HuH-7.5 (cell line): ENCODE data around the gene CTSW.
A peak's percentile ranks its signal among the peaks of the same experiment; 100 is the strongest.

Experiments used
- DNase-seq: peaks from one replicate; pipeline ENCODE4 v3.0.0; 2011; ENCODE audit warnings: low spot score

The CTSW gene

DNA sequence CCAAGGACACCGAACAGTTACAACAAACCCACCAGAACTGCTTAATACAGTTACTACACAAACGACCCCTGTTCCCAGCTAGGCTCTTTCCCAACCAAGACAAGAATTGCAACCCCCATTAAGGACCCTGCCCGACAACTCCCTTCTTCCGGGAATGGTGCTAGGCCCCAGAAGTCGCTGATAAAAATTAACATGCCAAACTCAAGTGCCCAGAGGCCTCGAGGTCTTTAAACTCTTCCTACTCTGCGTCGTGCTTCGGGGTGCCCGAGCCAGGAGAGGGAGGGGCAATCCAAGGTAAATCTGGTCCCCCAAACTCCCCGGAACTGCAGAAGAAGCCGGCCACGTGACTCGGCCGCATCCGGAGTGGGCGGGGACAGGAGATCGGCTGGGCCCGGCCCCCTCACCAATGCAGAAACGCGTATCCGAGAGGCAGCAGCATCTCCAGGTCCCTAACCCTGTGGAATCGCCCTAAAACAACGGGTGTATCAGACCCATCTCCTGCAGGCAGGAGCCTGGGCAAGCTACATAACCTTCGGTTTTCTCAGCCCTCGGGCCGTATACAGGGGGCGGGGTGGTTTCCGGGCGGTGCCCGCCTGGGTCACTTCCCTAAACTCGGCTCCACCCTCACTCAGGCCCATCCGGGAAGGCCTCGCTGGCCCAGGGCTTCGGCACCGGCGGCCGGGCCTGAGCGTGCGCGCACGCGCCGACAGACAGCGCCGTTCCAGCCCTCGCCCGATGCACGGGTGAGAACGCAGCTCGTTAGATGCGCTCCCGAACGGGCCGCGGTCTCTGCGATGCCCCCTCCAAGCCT lies 22.7 kb upstream of the CTSW start:
- no peak for DNase-seq

DNA sequence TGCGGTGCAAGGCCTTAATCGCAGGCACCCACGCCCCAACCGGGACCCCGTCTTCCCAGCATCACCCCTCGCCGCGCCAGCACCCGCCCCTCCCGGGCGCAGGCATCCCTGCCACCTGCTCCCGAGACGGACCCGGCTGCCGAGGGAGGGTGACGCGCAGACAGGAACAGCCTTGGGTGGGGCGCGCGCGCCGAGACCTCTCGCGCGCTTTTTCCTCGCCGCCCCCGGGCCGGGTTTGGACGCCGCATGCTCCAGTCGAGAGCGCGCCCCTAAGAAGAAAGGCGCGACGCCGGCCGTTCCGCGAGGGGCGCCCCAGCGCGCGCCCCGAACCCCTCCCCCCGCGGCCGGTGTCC lies 22.2 kb upstream of the CTSW start:
- DNase-seq, result no peak

DNA sequence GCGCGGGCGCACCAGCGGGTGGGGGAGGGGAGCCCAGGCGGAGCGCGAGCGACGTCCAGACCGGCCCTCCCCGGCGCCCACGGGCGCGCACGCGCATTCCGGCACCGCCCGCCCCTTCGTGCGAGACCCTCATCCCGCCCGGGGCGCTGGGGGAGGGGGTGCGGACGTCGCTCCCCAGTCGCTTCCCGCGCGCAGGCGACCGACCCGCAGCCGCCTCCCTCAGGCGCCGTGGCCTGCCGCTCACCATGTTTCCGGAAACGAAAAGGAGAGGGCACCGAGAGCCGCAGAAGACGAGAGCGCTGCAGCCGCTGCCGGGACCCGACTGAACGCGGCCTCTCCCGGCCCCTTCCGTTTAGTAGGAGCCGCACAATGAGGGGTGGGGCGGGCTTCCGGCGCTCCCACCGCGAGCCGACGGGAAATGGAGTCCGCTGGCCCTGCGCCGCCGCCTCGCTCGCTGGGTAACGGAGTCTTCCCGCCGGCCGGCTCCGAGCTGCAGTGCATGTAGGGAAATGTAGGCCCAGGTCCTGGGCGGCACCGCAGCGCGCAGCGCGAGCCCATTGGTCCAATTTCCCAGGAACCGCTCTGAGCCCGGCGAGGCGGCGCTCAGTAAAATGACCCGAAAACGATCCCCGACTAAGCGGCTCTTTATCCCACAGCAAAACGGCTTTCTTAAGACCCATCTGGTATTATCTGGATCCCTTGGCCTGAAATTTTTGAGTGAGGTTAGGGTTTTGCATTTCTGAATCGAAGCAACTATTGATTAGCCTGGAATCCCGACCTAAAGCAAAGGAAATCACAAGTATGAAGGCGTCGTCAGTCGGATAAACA lies 21.6 kb upstream of the CTSW start, which contains the start of gene CFL1:
Gene CFL1, minus strand, starts transcription at position 328 of the 828 bp plus-strand sequence. Its CDS starts 81 bp downstream, at position 247.
- DNase-seq, result peak; percentile 89

DNA sequence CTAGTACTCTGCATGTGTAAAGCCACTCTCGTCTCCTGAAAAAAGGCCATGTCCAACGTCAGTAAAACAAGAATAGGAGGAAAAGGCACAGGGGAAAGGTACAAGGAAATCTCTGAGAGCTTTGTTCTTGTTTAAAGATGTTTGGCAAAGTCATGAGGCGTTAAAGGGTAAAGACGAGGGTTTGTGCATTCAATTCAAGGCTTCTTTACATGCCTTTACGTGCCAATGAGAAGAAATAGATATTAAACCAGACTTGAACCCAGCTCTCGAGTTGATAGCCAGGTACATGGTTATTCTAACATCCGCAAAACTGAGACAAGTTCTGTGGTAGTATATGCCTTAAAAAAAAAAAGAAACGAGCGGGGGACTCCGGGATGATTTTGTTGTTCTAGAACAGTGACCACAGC lies 21.0 kb upstream of the CTSW start:
- no peak for DNase-seq

DNA sequence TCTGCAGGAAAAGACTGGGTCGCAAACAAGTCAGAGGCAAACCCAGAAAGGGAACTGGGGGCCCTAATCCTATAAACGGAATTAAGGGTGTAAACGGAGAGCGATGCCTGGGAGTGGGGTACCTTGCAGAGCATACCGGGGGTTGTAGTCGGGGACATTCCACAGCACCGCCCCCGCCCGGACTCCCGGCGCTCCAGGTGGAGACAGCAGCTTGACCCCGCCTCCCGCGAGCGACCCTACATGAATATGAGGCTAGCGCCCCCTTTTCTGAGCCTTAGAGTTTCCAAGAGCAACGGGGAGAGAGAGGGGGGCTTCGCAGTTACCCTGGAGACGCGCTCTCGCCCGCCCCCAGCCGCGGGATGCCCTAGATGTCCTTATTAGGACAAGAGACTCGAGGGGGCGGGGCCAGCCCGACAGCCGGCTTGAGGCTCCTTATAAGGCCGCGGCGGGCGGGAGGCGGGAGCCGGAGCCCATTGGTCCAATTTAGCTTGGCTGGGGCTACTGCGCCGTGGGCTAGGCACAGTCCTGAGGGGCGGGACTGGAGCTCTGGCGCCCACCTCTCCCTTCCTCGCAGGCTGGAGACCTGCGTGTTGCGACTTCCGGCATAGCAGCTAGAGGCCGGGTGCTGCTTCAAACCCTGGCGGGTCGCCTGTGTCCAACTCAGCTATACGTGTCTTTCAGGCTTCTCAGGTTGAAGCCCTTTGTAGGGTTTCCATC lies 20.4 kb upstream of the CTSW start:
- DNase-seq, result peak; percentile 95

DNA sequence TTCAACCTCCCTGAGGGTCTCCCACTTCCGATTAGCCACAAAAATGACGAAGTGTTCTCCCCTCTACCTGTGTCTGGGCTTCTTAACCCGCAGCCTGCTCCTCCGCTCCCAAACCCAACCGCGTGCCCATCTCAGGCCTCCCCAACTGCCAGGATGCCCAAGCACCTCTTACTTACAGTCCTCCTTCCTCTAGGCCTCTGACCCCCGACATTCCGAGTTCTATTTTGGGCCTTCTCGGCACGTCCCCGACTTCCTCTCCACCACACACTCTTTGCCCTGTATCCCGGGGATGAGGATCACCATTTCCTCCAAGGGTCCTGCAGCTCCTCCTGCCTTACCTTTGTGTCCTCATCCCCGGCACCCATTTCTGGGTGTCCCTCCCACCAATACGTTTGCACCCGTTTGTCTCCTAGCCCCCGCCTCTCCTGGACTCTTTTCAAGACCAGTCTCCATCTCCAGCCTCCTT lies 19.8 kb upstream of the CTSW start:
- no peak for DNase-seq

DNA sequence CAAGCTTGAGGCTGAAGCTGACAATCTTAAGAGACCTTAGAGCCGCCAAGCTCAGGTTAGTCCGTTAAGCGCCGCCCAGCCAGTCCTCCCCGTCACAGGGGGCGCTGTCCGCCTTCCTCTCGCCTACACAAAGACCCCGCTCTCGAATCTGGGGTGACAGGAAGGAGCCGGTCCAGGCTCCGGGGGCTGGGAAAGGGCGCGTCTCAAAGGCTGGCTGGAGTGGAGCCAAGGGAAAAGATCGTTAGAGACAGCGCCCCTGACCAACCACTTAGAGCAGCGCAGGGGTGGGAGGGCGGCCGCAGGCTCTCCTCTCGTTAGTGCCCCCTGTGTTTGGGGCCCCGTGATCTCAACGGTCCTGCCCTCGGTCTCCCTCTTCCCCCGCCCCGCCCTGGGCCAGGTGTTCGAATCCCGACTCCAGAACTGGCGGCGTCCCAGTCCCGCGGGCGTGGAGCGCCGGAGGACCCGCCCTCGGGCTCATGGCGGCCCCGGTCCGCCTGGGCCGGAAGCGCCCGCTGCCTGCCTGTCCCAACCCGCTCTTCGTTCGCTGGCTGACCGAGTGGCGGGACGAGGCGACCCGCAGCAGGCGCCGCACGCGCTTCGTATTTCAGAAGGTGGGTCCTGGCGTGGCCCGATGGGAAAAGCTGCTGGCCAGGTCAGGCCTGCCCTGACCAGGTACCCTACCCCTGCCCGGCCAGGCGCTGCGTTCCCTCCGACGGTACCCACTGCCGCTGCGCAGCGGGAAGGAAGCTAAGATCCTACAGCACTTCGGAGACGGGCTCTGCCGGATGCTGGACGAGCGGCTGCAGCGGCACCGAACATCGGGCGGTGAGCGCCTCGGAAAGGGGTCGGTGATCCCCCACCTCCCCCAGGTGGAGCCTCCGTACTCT lies 19.1 kb upstream of the CTSW start, which contains the start of gene MUS81:
Gene MUS81, plus strand, starts transcription at position 156 of the 887 bp plus-strand sequence. Its CDS starts 321 bp downstream, at position 477.
- DNase-seq, result peak; percentile 94

DNA sequence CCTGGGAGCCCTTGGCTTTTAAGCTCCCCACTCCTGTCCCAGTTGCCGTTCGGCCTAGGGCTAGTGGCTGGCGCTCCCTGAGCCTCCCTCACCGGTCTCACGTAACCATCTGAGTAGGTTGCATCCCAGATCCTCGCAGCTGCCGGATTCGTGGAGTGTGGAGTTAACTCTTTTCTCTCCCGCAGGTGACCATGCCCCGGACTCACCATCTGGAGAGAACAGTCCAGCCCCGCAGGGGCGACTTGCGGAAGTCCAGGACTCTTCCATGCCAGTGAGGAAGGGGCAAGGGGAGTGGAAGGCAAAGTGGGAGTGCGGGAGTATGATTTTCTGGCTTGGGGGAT lies 18.5 kb upstream of the CTSW start:
- no peak for DNase-seq

DNA sequence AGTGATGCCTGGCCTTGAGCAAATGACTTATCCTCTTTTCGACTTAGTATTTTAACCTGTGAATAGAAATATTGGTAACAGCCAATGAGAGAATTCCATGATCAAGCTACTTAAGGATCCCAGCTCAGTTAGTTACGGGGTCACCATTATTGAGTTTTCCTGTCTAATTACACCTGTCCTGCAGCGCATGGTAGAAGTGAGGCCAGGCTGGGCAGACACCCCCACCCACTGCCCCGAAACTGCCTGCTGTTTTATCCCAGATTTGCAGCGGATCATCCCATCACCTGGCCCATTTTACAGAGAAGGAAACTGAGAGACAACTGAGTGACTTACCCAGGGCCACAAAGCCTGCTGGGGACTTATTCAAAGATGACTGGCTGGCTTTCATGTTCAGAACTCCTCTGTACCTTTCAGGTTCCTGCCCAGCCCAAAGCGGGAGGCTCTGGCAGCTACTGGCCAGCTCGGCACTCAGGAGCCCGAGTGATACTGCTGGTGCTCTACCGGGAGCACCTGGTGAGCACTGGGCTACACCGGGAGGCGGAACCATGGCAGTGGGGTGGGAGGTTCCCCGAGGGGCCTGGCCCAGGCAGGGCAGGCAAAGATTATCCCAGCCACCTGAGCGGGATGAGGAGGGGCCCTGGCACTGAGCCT lies 18.0 kb upstream of the CTSW start:
- no peak for DNase-seq

DNA sequence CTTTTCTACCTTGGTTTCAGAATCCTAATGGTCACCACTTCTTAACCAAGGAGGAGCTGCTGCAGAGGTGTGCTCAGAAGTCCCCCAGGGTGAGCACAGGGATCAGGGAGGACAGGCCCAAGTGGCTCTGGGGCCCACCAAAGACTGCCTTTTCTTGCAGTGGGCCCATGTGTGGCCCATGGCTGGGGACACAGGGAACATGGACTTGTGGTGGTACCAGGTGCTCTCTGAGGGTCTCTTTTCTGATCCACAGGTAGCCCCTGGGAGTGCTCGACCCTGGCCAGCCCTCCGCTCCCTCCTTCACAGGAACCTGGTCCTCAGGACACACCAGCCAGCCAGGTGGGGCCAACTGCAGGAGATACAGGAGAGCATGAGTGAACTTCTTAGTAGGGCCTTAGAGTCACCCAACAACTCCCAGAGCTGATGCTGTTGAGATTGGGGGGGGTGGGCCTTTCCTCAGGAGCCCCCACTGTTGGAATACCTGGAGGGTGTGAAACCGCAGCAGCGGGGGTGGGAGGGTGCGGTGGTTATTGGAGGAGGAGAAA lies 17.4 kb upstream of the CTSW start:
- no peak for DNase-seq

DNA sequence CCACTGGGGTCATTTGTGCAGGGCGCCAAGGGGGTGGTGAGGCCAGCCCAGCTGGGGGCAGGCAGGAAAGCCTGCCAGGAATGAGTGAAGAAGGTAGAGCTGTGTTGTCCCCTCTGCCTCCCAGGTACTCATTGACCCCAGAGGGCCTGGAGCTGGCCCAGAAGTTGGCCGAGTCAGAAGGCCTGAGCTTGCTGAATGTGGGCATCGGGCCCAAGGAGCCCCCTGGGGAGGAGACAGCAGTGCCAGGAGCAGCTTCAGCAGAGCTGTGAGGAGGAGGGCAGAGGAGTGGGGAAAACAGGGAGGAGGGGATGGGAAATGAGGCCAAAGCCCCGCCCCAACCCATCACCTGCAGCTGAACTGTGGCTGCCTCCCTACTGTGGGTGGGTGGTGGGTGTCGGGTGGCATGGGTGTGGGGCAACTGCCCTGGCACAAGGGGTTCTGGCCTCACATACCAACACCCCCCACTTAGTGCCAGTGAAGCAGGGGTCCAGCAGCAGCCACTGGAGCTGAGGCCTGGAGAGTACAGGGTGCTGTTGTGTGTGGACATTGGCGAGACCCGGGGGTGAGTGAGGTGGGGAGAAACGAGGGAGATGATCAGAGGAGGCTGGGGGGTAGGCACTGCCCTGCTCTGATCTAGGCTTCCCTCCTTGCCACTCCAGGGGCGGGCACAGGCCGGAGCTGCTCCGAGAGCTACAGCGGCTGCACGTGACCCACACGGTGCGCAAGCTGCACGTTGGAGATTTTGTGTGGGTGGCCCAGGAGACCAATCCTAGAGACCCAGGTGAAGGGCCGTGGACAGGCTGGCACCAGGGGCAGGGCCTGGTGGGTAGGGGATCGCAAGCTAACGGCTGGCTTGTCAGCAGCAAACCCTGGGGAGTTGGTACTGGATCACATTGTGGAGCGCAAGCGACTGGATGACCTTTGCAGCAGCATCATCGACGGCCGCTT lies 16.4 kb upstream of the CTSW start:
- DNase-seq, result no peak

DNA sequence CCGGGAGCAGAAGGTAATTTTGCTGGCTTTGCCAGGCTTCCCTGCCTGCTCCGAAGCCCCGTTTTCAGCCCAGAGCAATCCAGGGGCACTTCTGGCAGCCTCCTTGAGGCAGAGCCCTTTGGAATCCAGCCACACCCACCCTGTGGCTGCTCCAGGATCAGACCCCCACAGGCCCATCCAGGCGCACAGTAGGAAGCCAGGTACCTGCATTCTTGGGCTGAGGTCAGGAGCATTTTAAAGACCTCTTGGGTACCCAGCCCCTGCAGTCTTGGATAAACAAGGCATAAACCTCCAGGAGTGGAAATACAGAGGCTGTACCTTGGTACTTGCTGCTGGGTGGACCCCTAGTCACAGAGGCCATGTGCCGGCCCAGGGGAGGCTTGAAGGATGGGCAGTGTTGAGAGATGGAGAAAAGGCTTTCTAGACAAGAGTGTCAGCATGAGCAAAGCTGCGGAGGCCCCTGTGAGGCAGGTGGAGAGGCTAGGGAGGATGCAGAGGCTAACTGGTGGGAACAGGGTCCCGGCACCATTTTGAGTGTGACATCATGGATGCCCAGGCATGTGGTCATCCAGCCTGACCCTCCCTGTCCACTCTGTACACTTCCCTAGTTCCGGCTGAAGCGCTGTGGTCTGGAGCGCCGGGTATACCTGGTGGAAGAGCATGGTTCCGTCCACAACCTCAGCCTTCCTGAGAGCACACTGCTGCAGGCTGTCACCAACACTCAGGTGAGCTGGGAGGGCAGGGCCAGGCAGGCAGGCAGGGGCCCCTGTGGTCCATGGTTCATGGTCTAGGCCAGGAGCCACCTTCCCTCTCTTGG lies 15.5 kb upstream of the CTSW start:
- no peak for DNase-seq

DNA sequence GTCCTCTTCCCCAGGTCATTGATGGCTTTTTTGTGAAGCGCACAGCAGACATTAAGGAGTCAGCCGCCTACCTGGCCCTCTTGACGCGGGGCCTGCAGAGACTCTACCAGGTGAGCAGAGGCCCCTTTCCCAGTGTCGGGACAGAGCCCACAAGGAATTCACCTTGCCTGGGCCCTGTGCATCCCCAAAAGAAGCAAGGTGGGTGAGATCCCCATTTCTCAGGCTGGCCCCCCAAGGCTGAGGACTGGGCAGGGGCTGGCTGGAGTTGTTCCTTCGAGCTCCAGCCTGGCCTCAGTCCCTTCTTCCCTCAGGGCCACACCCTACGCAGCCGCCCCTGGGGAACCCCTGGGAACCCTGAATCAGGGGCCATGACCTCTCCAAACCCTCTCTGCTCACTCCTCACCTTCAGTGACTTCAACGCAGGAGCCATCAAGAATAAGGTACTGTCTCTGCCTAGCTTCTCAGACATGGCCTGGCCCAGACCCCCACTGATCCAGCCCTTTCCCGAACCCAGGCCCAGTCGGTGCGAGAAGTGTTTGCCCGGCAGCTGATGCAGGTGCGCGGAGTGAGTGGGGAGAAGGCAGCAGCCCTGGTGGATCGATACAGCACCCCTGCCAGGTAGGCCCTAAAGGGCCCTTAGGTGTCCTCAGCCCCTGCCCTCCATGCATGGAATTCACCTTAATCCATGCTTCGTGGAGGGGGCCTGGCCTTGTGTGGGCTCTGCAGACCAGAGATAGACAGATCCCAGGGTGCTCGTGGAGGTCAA lies 14.7 kb upstream of the CTSW start:
- DNase-seq, result no peak

DNA sequence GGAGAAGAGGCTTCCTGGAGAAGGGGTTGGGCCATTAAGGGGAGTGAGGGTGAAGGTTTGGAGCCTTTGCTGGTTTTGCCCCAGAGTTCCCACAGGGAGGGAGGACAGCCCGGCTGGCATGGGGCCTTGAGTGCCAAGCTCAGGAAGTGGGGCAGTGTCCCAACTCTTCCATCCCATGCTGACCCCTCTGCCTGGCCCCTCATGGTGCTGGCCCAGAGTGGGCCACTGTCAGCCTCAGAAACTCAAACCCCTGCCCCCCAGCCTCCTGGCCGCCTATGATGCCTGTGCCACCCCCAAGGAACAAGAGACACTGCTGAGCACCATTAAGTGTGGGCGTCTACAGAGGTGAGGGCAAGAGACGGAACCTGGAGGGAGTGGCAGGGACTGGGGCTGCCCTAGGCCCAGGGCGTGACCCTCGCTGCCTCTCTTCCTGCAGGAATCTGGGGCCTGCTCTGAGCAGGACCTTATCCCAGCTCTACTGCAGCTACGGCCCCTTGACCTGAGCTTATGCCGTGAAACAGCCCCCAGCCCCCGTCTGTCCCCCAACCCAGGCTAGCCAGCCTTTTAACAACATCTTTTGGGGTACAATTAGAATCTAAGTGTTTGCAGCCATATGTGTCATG lies 14.0 kb upstream of the CTSW start:
- no peak for DNase-seq

DNA sequence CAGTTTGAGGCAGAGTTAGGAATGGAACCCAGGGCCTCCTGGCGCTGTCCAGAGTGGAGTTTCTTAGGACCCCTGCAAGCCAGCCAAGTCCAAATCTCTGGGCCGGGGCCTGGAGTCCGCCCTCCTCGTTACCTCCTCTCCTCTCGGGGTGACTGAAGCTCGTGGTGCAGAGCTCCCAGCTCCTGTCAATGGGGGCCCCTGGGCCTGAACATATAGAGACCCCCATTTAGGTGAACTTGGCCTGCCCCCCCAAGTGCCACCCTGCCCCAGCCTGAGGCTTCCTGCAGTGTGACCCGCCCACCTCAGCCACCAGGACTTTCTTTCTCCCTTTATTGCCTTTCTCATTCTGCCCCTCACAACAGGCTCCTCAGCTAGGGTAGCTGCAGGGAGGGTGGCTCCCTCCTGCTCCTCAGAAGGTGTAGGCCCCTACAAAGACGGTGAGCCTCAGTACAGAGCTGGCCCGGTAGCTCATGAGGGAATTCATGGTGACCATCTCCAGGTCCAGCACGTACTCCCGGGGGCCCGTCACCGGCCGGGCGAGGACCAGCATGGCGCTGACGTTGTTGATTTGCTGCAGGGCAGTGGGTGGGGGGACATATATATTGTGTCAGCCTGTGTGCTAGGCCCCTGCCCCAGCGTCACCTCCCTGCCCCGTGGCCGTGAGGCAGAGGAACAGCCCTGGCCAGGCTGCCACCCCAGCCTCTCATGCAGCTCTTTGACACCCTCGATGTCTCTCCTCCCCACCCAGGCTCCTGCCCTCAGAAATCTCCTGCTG lies 12.9 kb upstream of the CTSW start:
- no peak for DNase-seq

DNA sequence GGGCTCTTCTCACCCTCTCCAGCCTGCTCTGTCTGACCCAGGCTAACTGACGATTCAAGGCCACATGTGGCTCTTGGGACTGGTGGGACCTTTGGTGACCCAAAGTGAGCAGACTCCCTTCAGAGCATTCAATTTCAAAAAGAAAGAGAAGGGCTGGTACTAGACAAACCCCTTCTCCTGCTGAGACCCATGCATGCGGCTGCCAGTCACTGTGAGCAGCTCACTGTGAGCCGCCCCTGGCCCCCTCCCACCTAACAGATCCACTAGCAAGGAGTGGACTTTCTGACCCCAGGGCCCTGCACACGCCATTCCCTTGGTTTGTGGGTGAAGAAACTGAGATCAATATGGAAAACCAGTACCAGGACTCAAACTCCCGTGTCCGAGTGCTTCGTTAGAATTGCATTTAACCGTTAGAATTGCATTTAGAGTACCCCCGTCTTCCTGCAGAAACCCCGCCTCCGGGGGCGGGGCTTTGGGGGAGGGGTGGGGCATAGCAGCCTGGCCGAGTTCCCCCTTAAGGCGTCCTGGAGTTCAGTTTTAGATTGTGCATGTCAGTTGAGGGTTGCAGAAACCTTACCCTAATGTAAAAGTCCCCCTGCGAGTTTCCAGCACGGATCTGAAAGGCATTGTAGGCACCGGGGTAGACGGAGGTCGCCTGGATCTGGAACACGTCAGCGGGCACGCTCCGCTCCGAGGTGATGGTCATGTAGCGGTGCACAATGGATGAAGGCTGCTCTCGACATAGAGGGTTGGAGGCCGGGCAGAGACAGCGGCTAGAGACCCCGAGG lies 12.2 kb upstream of the CTSW start:
- DNase-seq, result no peak
